ENCODE measurements around the gene GRIP1. TPM values are rescaled to one million over a fixed set of nuclear protein-coding genes. Genes with fewer than 3 reads are reported as not detected.

GRIP1 gene
- total RNA-seq, 4 donors from 2014 or later, result 0.18 to 2.1 (median 0.34) TPM

DNA sequence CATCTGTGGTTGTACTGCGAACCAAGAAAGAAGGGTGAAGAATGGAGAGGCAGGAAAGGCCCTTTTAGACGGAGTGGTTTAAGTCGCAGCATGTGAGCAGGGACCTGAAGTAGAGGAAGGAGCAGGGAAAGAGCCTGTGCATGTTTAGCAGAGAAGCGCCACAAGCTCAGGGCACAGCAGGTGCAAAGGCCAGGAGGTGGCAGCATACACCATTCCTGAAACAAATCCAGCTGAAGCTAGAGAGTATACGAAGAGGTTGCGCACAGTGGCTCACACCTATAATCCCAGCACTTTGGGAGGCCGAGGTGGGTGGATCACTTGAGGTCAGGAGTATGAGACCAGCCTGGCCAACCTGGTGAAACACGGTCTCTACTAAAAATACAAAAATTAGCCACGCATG lies 326.7 kb downstream of the GRIP1 start:
- in situ Hi-C loops (cut with MboI; ENCODE audit: low sequenced_read_pairs in 4 of 4), result no loop called here

GRCh38 chr12:66351301-66351700 lies 327.6 kb downstream of the GRIP1 start:
- H3K27ac ChIP-seq, result no peak overlapping the region
- no peaks in the 10 kb centered on the region for H3K4me1 ChIP-seq
- H3K4me3 ChIP-seq, result no peak overlapping the region
- in situ Hi-C loops (cut with MboI; ENCODE audit: low sequenced_read_pairs in 4 of 4), result no loop called here
- H3K9me3 ChIP-seq, result no peaks in the 10 kb centered on the region
- no peaks in the 10 kb centered on the region for H3K36me3 ChIP-seq
- TF ChIP-seq POLR2A (IDR thresholded peaks at IDR 0.05) (no peak), CTCF (IDR thresholded peaks at IDR 0.05 in 4 of 5, conservative IDR thresholded peaks at IDR 0.05 in 1 of 5) (no peak)
- intact Hi-C loops (cut with DNase I; ENCODE audit: low total_unique reads), result no loop called here
- no peaks in the 10 kb centered on the region for H3K27me3 ChIP-seq
- no peak for ATAC-seq
- no peak for DNase-seq

More for the DNA sequence above, 326.7 kb downstream of the GRIP1 start:
- TF ChIP-seq CTCF (IDR thresholded peaks at IDR 0.05 in 4 of 5, conservative IDR thresholded peaks at IDR 0.05 in 1 of 5), result no peak
- no peak for TF ChIP-seq POLR2A (IDR thresholded peaks at IDR 0.05)
- Histone ChIP-seq H3K4me1 (no peaks in the 10 kb centered on the region), H3K36me3 (no peaks in the 10 kb centered on the region), H3K4me3 (no peak overlapping the region), H3K9me3 (no peaks in the 10 kb centered on the region), H3K27me3 (no peaks in the 10 kb centered on the region), H3K27ac (no peak overlapping the region)
- intact Hi-C loops (cut with DNase I; ENCODE audit: low total_unique reads), result no loop called here
- no peak for DNase-seq
- ATAC-seq, result no peak

- no peak for TF ChIP-seq POLR2A (IDR thresholded peaks at IDR 0.05)
- no peak for TF ChIP-seq CTCF (IDR thresholded peaks at IDR 0.05 in 4 of 5, conservative IDR thresholded peaks at IDR 0.05 in 1 of 5)
- in situ Hi-C loops (cut with MboI; ENCODE audit: low sequenced_read_pairs in 4 of 4) (no loop called here), intact Hi-C loops (cut with DNase I; ENCODE audit: low total_unique reads) (no loop called here)
- no peaks in the 10 kb centered on the region for H3K4me1 ChIP-seq
- H3K27ac ChIP-seq, result no peak overlapping the region
- no peak overlapping the region for H3K4me3 ChIP-seq
- DNase-seq (no peak), ATAC-seq (no peak)
- no peaks in the 10 kb centered on the region for H3K27me3 ChIP-seq
- no peaks in the 10 kb centered on the region for H3K9me3 ChIP-seq
- H3K36me3 ChIP-seq, result no peaks in the 10 kb centered on the region
These were observed 332.9 kb downstream of the GRIP1 start for GRCh38 chr12:66345956-66346355.

DNA sequence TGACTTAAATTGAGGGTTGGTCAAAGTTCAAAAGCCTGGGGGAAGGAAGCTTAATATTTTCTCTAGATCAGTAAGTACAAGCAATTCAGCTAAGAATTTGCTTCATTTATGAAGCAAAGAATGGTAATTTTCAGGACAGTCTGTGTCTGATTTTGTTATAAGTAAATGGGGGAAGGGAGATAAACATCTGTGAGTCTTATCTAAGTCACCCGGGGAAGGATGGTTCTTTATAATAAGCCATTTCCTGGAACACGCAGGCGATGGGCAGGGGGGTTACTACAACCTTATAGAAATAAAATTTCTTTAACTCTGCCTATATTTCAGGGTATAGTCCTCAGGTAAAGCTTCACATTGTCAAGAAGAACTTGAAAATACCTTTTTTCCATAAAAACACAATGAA lies 333.7 kb downstream of the GRIP1 start:
- H3K4me3 ChIP-seq, result no peak overlapping the region
- DNase-seq, result no peak
- H3K27ac ChIP-seq, result no peak overlapping the region
- H3K4me1 ChIP-seq, result no peaks in the 10 kb centered on the region
- no peak for ATAC-seq
- in situ Hi-C loops (cut with MboI; ENCODE audit: low sequenced_read_pairs in 4 of 4), result no loop called here
- no peak for TF ChIP-seq CTCF (IDR thresholded peaks at IDR 0.05 in 4 of 5, conservative IDR thresholded peaks at IDR 0.05 in 1 of 5)
- TF ChIP-seq POLR2A (IDR thresholded peaks at IDR 0.05), result no peak
- no peaks in the 10 kb centered on the region for H3K9me3 ChIP-seq
- H3K27me3 ChIP-seq, result no peaks in the 10 kb centered on the region
- intact Hi-C loops (cut with DNase I; ENCODE audit: low total_unique reads), result no loop called here
- H3K36me3 ChIP-seq, result no peaks in the 10 kb centered on the region

DNA sequence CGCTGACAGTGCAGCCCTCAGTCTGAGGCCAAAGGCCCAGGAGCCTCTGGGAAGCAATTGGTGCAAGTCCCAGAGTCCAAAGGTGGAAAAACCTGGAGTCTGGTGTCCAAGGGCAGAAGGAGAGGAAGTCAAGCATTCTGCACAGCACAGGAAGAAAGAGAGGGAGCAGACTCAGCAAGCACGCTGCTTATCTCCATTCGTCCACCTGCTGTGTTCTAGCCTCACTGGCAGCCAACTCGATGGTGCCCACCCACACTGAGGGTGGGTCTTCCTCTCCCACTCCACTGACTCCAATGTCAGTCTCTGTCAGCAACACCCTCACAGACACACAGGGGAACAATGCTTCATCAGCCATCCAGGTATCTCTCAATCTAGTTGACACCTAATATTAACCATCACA lies 337.8 kb downstream of the GRIP1 start:
- no peak overlapping the region for H3K27ac ChIP-seq
- in situ Hi-C loops (cut with MboI; ENCODE audit: low sequenced_read_pairs in 4 of 4), result no loop called here
- TF ChIP-seq POLR2A (IDR thresholded peaks at IDR 0.05), result no peak
- TF ChIP-seq CTCF (IDR thresholded peaks at IDR 0.05 in 4 of 5, conservative IDR thresholded peaks at IDR 0.05 in 1 of 5), result no peak
- no peaks in the 10 kb centered on the region for H3K9me3 ChIP-seq
- intact Hi-C loops (cut with DNase I; ENCODE audit: low total_unique reads), result no loop called here
- no peak overlapping the region for H3K4me3 ChIP-seq
- no peaks in the 10 kb centered on the region for H3K4me1 ChIP-seq
- ATAC-seq (no peak), DNase-seq (no peak)
- peaks cover 0 to 13% of the 10 kb centered on the region in 2 donors for H3K36me3 ChIP-seq
- no peaks in the 10 kb centered on the region for H3K27me3 ChIP-seq
